ENCODE measurements around the gene ENDOD1. TPM values are rescaled to one million over a fixed set of nuclear protein-coding genes. Genes with fewer than 3 reads are reported as not detected.

ENDOD1 gene
- total RNA-seq, 1 donor from 2014 or later = 13.3 TPM

- DNase-seq (ENCODE audit: low spot score) = no peak
- intact Hi-C loops (cut with DNase I) = no loop called here
Measured at GRCh38 chr11:95072948-95073347, 16.7 kb upstream of the ENDOD1 start.

DNA sequence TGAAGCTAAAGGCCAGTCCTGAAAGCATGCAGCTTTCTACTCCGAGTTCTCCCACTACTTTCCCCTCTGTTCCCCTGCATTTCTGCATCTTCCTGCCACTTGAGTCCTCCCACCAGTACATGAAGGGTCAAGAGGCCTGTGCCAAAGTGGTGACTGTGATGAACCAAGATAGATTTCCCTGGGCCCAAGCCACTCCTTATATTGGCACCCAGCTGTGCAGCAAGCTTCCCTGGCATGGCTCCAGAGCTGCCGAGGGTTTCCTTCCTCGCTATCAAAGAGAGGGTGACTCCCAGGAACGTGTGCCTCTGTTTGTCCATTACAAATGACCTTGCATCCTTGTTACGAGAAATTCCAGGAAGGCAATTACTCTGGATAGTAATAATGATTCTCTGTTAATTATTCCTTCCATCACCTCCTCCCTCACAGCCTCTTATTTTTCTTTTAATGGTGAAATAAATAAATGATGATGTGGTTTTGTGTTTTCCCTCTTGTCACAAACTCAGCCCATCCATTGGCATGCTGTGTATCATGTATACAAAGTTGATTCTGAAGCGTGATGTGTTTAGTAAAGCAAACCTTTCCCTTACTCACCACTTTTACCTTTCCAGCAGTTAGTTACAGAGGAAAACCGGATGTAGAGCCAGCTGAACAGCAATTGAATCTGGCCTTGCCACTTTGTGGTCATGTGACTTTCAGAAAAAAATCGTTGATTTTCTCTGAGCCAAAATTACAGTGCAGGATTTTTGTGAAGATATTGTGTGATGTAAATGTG is 14.7 kb upstream of the ENDOD1 start:
- intact Hi-C loops (cut with DNase I) = no loop called here
- DNase-seq (ENCODE audit: low spot score) = peak; percentile 88

GRCh38 chr11:95076416-95076815 is 13.2 kb upstream of the ENDOD1 start:
- DNase-seq (ENCODE audit: low spot score) = no peak
- intact Hi-C loops (cut with DNase I) = no loop called here

GRCh38 chr11:95076981-95077380 is 12.7 kb upstream of the ENDOD1 start:
- intact Hi-C loops (cut with DNase I) = no loop called here
- DNase-seq (ENCODE audit: low spot score) = no peak

GRCh38 chr11:95078526-95078925 is 11.1 kb upstream of the ENDOD1 start:
- DNase-seq (ENCODE audit: low spot score) = no peak
- intact Hi-C loops (cut with DNase I) = no loop called here

DNA sequence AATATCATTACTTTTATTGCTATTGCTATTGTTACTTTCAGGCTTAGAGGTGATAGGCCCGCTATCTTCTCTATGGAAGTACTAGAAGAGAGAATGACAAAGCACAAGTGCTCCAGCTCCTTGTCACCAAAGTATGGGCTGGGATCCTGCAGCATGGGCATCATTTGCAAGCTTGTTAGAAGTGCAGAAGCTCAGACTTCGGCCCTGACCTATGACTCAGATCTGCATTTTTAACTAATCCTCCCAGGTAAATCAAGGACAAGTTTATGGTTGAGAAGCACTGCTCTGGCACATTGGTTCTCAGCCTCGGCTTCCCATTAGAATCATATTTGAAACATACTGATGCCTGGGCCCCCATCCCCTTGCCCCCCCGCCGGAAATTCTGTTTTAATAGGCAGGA is 8.6 kb upstream of the ENDOD1 start:
- DNase-seq (ENCODE audit: low spot score) = no peak
- intact Hi-C loops (cut with DNase I) = no loop called here

GRCh38 chr11:95081412-95081811 is 8.2 kb upstream of the ENDOD1 start:
- DNase-seq (ENCODE audit: low spot score) = no peak
- intact Hi-C loops (cut with DNase I) = no loop called here

DNA sequence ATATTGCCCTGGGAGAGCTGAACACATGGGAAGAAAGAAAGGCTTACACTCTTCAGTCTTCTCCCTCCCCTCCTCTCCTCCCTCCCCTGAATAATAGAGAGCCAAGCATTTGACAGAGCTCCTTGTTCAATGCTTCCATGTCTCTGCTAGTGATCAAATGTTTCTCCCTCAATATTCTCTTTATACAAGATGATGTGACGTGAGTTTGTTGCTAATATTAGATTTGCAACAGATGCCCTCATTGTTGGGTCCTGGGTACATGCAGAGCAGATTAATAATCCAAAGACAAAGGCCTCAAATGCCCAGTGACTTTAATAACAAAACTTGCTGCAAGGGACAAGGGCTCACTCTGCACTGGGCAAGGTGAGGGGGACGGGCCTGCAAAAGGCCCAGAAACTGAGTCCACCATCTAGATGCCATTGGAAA is 7.1 kb upstream of the ENDOD1 start:
- no peak for DNase-seq (ENCODE audit: low spot score)
- intact Hi-C loops (cut with DNase I) = no loop called here

GRCh38 chr11:95084509-95084908 is 5.1 kb upstream of the ENDOD1 start:
- intact Hi-C loops (cut with DNase I) = no loop called here
- no peak for DNase-seq (ENCODE audit: low spot score)

GRCh38 chr11:95085117-95085816 is 4.4 kb upstream of the ENDOD1 start:
- no peak for DNase-seq (ENCODE audit: low spot score)
- intact Hi-C loops (cut with DNase I) = loop anchor here (5.0 kb wide), 1 partner anchor 67 kb away; no protein-coding TSS in a partner anchor

GRCh38 chr11:95086151-95086550 is 3.5 kb upstream of the ENDOD1 start:
- DNase-seq (ENCODE audit: low spot score) = no peak
- intact Hi-C loops (cut with DNase I) = loop anchor here (5.0 kb wide), 1 partner anchor 66 kb away; no protein-coding TSS in a partner anchor

GRCh38 chr11:95086836-95087570 is 2.6 kb upstream of the ENDOD1 start:
- intact Hi-C loops (cut with DNase I) = loop anchor here (5.0 kb wide), 1 partner anchor 65 kb away; no protein-coding TSS in a partner anchor

DNA sequence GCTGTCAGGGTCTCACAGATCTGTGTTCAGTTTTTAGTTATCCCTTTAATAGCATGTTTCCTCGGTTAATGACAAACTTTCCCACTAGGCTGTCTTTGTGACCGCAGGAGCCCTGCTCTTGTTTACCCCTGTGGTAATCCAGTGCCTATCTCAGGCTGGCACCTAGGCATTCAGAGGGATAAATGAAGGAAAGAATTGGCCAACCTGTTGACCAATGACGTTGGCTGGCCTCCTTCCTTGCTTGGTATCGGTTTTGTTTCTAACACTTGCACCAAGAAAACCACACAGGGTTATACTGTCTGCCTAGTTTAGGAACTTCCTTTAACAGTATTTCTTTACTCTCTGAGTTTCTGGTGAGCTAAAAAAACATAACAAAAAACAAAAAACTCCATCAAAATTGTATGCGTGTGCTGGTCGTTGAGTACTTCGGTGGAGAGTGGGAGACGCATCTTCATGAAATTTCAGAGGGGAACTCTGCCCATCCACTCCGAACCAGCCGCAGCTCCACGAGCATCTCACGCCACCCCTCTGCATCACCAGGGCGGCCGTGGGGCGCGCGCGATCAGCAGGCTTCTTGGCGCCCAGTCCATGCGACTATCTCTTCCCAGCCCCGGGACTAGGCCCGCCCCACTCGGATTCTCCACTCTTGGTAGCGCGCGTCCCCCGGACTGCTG is 563 bp upstream of the ENDOD1 start:
- DNase-seq (ENCODE audit: low spot score) = no peak
- intact Hi-C loops (cut with DNase I) = loop anchor here (5.0 kb wide), 1 partner anchor 63 kb away; no protein-coding TSS in a partner anchor

More at GRCh38 chr11:95086836-95087570, 2.6 kb upstream of the ENDOD1 start:
- DNase-seq (ENCODE audit: low spot score) = no peak

DNA sequence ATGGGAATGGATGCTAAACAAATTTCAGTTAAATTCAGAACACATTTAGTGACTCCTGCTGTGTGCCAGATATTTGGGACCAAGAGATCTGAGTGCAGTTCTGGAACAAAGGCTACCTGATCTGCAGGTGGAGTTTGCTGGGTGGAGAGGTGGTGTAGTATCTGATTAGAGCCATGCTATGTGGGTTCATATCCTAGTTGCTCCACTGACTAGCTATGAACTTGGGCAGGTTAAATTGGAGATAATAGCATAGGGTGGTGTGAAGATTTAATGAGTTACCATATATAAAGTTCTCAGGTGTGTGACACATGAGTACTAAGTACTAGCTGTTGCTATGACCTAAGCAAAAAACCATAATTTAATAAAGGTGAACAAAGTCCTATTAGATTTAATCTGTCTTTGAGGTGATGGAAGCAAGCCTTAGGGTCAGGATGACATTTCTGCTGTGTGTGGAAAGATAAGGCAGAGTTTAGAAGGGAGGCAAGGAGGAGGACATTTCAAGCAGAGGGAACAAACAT is 2.1 kb downstream of the ENDOD1 start:
- no peak for DNase-seq (ENCODE audit: low spot score)
- intact Hi-C loops (cut with DNase I) = loop anchor here (2.0 to 10.0 kb wide), 2 partner anchors 23 to 143 kb away; partner anchors contain the start of gene SESN3

DNA sequence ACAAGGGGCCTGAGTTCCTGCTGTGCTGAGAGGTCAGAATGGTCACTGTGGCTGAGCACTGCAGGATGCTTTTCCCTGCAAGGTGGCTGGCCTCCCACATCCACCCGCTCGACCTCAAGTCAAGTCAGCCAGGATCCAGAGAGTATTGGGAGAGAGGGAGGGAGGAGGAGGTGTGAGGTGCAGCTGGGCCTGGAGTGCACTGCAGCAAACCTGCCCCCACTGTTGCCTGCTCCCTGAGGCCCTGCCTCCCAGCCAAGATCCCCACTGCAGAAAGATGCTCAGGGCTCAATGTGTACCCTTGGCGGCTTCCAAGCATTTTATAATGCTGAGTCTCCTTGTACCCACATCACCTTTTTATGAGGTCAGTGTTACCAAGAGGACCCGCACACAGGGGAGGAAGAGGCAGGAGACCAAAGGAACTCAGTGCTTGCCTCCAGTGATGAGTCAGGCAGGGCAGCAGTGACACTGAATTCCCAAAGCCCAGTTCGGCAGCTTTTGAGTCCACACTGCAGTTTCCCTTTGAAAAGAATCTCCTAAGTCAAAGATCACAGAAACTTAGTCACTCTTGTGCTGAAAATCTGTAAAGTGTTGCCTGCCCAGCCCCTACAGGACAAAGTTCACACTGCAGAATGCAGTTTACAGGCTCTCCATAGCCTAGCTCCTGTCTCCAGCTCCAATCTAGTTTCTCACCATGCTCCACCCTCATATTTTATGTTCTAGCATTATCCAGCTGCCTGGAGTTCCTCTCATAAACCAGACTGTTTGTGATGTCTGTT is 3.1 kb downstream of the ENDOD1 start:
- intact Hi-C loops (cut with DNase I) = loop anchor here (2.0 to 10.0 kb wide), 2 partner anchors 24 to 142 kb away; partner anchors contain the start of gene SESN3
- no peak for DNase-seq (ENCODE audit: low spot score)

DNA sequence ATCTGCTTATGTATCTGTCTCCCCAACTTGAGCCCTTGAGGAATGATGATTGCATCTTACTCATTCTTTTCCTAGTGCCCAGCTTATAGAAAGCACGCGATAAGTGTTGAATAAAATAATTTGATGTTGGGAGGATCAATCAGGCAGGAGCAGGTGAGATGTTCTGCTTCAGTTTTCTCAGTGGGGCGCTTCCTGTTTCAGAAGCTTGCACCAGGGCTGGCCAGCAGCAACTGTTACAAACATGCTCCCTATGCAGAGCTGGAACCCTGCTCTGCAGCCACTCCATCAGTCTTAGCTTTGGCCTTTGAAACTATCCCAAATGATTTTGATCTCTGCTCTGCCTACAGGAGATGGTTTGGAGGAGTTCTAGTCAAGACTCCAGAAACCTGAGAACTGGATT is 3.9 kb downstream of the ENDOD1 start:
- DNase-seq (ENCODE audit: low spot score) = no peak
- intact Hi-C loops (cut with DNase I) = loop anchor here (2.0 to 10.0 kb wide), 2 partner anchors 25 to 141 kb away; partner anchors contain the start of gene SESN3

- intact Hi-C loops (cut with DNase I) = loop anchor here (10.0 kb wide), 1 partner anchor 139 kb away; the partner anchor contains the start of gene SESN3
- no peak for DNase-seq (ENCODE audit: low spot score)
Measured at GRCh38 chr11:95095858-95096587, 6.4 kb downstream of the ENDOD1 start.

DNA sequence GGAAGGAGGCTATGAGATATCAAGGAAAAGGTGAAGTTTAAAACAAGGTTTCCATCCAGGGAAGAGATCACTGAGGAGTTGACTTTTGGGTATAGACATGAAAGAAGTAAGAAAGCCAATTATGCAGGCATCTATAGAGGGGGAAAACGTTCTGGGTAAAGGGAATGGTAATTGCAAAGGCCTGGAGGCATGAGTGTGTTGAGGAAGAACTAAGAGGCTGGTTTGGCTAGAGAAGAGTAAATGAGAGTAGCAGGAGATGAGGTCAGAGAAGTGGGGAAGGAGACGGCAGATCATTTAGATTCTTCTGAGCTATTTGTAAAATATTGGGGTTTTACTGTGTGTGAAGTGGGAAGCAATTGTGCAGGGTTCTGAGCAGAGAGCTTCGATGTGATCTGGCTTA is 7.6 kb downstream of the ENDOD1 start:
- no peak for DNase-seq (ENCODE audit: low spot score)
- intact Hi-C loops (cut with DNase I) = loop anchor here (10.0 kb wide), 1 partner anchor 138 kb away; the partner anchor contains the start of gene SESN3

Data from cardiac septum (tissue), 1 donor.